Activated CD4-positive, alpha-beta T cell treated with anti-CD3 and anti-CD28 coated beads, Interleukin-2, Interleukin-6, amounts not matched to agents 100 ng/mL and 50 ng/mL, durations not matched to agents 16 hours and 8 hours (primary cell): ENCODE measurements around the gene ARHGAP44.

ENCODE experiments used
- DNase-seq: peaks from one replicate; pipeline ENCODE4 v3.0.0-alpha.2; 2020

ARHGAP44 gene

DNA sequence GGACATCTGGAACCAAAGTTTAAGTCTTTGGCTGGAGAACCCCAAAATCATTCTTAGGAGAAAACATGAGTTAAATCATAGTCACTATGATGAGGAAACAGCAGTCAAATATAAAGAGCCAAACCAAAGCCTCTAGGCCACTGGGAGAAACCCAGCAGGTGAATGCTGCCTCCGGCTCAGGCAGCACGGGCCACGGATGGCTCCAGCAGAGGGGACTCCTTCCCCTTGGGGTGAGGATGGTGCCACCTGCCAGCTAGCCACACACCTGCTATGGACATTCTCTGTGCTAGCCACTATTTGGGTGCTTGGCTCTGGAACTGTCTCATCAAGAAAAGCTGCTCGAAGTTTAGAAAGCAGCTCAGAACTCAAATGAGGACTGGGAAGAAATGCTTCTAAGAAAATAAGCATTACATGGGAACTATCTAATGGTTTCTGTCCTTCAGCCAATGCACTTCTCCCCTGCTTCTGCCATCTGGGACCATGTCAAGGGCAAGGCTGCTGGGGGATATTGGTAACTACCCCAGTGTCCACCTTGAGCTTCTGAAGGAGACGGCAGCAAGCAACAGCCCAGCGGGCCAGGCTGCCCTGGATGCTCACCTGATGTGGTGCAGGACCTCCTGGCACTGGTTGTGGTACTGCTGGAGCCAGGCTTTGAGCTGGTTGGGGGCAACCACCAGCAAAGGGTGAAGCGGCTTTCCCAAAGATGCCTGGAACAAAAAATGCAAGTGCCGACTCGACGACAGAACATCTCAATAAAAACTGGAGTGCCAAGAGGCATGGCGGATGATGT, 206.0 kb downstream of the ARHGAP44 start:
- no peak for DNase-seq

GRCh38 chr17:12995896-12996295, 206.6 kb downstream of the ARHGAP44 start:
- no peak for DNase-seq

DNA sequence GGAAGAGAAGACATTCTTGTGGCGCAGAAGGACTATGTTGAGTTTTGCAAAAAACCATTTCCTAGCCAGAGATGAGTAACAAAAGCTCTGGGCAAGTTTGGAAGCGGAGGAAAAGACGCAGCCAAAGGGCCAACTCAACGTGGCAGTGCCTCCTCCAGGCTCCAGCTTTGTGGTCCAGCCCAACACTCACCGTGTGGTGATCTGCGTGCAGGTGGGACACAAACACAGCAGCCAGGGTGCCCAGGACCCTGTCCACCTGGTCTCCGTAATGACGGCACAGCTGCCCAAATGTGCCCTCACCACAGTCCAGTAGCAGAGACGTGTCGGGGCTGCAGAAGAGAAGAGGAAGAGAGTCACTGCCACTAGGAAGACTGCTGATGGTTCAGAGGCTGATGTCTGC, 207.1 kb downstream of the ARHGAP44 start:
- DNase-seq, result no peak

DNA sequence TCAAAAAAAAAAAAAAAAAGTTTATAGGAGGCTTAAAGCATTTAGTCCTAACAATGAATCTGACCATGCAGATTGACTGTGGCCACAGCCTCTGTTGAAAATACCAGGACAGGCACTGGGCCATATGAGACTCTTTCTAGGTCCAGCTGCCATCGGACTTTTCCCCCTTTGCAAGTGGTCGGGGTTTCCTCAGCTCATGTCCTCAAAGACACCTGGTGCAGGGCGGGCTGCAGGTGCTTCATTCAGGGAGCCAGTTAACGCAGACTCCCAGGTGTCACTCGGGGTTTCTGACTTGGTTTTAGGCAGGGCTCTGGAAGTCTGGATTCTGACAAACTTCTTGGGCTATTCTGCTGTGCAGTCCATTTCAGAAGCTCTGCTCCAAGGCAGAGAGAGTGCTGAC, 207.6 kb downstream of the ARHGAP44 start:
- DNase-seq, result no peak

DNA sequence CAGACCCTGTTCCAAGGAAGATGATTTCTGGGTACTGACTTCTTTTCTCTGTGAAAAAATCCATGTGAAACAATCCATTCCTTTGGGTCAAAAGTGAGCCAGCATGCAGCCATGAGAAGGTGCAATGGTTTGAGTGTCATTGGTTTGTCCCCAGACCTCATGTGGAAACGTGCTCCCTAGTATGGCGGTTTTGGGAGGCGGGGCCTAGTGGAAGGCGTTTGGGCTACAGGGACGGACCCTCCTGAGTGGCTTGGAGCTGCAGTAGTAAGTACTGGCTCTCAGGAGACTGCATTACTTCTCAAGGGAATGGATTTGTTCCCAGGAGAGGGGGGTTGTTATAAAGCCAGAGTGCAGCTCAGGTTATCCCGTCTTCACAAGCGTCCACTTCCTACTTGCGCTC, 209.2 kb downstream of the ARHGAP44 start:
- DNase-seq, result no peak

GRCh38 chr17:12998874-12999273, 209.6 kb downstream of the ARHGAP44 start:
- DNase-seq, result no peak

DNA sequence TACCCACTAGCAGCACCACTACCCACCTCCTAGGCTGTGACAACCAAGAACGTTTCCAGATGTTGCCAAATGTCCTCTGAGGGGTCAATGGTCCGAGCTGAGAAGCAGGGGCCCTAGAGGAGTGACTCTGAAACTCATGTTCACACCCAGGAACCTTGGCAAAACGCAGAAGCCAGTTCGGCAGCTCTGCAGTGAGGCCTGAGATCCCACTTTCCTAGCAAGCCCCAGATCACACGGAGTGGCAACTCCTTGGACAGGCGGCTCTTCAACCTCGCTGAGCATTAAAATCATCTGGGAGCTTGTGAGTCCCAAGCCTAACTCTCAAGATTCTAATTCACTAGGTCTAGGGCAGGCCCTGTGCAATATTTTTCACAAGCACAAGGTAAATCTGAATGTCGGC, 211.3 kb downstream of the ARHGAP44 start:
- DNase-seq, result no peak

DNA sequence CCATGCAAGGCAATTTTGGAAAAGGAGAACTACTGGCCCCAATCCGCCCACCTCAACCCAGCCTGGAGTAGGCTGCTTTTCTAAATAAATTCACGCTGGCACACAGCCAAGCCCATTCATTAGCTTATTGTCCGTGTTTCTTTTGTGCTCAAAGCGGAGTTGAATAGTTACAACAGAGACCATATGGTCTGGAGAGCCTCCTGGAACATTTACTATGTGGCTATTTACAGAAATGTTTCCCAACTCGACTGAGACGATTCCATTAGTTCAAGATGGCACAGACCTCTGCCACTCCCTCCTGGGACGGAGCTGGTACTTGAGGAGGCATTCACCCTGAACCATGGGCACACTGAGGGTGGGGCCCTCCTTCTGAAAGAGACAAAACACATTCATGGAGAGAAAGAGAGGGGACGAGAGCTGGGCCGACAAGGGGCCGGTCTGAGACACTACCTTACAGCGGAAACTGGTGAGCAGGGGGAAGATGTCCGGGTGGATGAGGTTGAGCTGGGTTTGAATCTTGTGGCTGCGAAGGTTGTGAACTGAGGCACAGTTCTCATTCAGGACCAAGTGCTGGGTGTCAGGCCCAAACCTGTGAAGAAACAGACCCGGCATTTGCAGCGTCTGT, 212.8 kb downstream of the ARHGAP44 start:
- DNase-seq, result no peak

DNA sequence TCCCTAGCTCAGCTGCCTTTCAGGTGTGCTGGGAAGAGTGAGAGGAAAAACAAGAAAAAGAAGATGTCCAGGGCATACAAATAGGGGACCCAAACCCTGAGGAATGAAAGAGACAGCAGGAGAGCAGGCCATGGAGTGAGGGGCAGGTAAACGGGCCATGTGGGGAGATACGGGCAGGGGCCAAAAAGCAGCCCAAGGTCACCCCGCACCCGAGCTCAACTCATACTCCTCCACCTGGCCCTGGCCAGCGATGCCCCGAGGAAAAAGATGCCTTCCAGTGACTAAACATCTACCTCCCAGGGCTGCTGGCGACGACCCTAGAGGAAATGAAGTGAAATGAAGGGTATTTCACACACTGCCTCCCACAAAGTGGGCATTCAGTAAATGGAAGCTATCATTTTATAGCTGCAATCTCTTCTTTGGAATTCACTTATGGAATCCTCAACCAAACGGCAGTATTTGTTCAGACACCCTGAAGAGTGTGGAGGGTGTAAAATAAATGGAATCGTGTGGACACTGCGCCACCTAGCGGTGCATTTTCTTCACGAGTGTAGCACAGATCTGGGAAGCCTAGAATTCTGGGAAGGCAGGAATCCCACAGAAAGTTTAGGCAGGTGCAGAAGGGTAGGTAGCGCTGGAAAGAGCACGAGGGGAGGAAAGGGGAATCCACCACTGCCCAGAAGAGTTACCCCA, 213.6 kb downstream of the ARHGAP44 start:
- DNase-seq, result peak; percentile 42

DNA sequence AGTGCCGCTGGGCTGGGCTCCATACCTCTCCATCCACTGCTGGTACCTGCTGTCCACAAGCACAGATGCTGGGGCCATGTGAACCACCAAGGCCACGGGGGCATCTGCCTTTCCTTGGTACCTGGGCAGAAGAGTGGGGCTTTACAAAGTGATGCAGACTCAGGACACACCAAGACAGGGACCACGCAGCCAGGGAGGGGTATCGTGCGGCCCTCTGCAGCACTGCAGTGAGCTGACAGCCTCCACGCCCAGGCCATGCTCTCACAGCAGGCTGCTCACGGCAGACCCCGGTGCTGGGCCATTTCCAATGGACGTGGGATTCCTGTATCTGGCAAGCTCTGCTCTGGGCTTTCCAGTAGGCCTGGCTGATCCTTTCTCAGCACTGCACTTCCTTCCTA, 214.2 kb downstream of the ARHGAP44 start:
- no peak for DNase-seq

DNA sequence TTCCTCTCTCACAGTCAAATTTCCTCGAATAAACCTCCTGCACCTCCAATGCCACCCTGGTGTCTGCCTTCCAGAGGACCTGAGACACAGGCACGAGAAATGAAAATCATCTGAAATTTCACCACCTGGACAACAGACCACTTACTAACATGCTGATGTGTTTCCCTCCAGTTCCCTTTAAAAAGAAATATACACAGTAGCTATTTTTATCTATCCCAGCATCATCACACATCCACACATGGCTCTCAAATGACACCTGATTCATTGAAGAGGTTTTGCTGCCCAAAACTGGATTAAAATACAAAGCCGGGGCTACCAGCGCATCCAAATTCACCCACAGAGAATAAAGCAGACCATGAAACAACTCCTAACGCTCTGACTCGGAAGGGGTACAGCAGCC, 214.6 kb downstream of the ARHGAP44 start:
- no peak for DNase-seq

- DNase-seq, result no peak
These were observed 215.0 kb downstream of the ARHGAP44 start for GRCh38 chr17:13004336-13004735.

- DNase-seq, result no peak
These were observed 216.2 kb downstream of the ARHGAP44 start for GRCh38 chr17:13005530-13005929.

- DNase-seq, result no peak
These were observed 219.2 kb downstream of the ARHGAP44 start for GRCh38 chr17:13008461-13008860.

DNA sequence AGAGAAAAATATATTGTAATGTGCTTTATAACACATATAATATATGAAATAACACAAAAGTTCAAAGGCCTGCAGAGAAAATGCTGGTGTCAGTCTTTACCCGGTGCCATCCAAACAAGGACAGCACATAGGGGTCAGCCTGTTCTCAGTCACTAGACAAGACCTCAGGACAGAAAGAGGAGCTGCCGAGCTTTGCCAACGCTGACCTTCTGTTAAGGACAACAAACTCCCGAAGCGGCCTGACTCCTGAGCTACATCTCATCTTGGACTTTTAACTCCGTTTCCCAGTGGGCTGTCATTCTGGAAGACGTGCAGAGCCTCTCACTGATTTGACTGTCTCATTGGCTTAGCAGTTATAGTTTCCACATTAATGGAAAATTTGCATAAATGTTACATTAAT, 221.7 kb downstream of the ARHGAP44 start:
- DNase-seq, result no peak

DNA sequence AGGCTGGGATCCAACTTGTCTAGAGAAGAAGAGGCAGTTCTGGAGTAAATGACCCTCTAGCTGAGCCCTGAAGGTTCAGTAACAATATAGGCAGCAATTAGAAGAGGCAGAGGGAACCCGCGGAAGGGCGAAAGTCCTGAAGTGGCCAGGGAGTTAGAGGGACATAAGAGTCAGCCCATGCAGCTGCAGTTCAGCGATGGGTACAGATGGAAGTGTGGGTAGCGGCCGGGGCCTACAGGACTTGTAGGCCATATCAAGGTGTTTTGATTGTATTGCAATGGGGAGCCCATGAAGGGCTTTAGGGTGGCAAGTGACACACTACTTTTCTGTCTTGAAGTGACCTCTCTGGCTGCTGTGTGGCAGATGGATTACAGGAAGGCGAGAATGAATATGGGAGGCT, 225.5 kb downstream of the ARHGAP44 start:
- DNase-seq, result no peak

DNA sequence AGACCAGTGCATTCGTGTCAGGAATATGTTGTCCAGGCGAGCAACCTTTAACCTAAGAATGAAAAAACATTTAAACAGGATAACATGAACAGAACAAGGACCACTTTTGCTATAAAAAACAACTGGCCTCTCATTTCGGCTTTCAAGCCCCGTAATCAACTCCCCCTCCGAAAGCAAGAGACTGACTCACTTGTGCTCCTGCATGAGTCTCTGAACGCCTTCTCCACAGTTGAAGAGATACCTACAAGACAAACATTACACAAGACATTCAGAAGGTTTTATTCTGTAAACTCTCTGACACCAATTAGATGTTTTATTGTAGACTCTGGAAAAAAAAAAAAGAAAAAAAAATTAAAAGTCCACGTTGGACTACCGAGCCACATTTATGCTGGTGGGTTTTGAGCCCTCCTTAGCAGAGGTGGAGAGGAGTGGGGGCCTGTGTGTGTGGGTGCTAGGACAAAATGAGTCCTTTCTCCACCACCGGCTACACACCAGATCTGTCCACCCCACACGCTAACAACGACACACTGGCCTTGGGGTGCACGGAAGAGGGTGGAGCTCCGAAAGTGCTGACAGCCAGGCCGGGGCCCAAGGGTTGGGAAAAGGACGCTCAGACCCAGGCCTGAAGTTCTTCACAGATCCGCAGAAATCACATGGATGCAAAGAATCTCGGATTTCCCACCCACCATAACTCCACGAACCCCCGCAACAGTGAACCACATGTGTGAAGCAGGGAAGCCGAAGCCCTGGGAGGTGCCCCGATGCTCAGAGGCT, 227.8 kb downstream of the ARHGAP44 start:
- DNase-seq, result peak; percentile 50

DNA sequence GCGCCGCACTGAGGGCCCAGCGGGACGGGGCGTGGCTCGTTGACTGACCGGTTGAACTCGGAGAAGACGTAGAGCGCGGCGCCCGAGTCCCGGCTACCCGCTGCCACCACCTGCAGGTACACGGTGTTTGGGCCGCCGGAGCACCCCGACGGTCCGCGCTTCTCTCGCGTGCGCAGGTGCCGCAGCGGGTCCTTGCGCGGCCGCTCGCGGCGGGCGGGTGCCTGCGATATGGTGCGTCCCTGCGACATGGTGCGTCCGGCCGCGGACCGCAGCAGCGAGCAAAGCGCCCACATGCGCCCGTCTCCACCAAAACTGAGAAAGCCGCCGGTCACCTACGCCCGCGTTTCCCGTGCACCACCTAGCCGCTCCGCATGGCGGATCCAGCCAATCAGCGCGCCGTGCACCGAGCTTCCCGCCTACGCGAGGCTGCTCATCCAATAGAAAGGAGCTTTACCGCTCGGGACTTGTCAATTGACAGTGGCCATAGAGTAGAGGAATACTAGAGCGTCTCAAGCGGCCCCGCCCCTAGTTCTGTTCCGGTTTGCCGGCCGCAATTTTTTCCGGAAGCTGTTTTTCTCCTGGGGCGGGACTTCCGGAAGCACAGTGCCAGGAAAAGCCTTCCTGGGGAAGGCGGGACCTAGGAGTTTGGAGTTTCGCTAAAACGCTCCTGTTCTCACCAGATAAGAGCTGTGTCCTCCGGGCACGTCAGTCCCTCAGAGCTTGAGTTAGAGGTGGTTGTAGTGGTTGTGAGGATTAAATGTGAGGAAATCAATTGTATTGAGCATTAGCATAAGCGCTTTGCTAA, 228.6 kb downstream of the ARHGAP44 start, which contains the start of gene ELAC2:
TSS of gene ELAC2 (minus strand) at position 373 of the 805 bp plus-strand sequence. CDS start at position 293, 80 bp downstream.
- peak; percentile 98 for DNase-seq

GRCh38 chr17:13024016-13024415, 234.7 kb downstream of the ARHGAP44 start:
- DNase-seq, result no peak

DNA sequence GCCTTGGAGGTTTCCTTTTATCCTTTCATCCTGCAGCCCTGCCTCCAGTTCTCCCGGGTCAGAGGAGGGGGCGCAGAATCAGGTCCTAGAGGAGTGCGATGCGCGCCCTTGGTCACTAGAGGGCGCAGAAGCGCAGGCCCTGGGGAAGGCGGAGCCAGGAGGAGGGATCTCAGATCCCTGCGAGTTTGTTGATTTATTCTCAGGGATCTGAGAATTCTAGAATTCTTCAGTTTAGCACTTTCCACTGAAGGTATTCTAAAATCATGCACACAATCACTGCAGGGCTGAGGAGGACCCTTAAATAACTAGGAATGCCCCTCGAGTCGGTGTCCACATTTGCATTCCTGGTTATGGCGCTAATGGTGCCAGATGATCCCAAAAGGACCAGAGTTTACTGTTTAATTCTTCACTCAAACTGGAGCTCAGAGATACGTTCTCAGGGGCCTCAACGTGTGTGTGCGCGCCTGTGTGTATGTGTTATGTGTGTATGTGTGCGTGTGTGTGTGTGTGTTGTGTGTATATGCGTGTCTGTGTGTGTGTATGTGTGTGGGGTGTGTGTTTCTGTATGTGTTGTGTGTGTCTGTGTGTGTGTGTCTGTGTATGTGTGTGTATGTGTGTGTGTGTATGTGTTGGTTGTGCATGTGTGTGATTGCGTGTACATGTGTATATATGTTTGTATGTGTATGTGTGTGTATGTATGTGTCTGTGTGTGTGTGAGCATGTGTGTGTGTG, 235.4 kb downstream of the ARHGAP44 start:
- DNase-seq, result peak; percentile 76

GRCh38 chr17:13025258-13025627, 235.9 kb downstream of the ARHGAP44 start:
- no peak for DNase-seq

GRCh38 chr17:13025687-13026086, 236.4 kb downstream of the ARHGAP44 start:
- no peak for DNase-seq
